Natural killer cell (primary cell): ENCODE results near the gene NUDT14. TPM values are rescaled to one million over a fixed set of nuclear protein-coding genes. Genes with fewer than 3 reads are reported as not detected.

Experiments
- ATAC-seq, 3 donors: fragments of 150-1000 bp in 2 of 3; fragments of 200-7000 bp in 1 of 3; cut with Tn5 transposase; 1 replicate in 1 of 3; 2 replicates in 2 of 3; pipeline ENCODE4 v1.10.0; 2021; ENCODE audit warnings: mild to moderate bottlenecking in 2 of 3, moderate library complexity in 2 of 3
- DNase-seq, 2 donors: peaks; one replicate each; pipeline versions ENCODE4 v3.0.0 to v3.0.0-alpha.2; 2013 to 2021; ENCODE audit warnings: mixed read lengths in 1 of 2
- H3K27ac ChIP-seq: one replicate; pipeline ENCODE4 v1.5.1; 2013; ENCODE audit warnings: mild to moderate bottlenecking, low read length
- H3K27me3 ChIP-seq: one replicate; pipeline ENCODE4 v1.6.1; 2013; ENCODE audit warnings: low read length; ENCODE audit not compliant: control insufficient read depth, insufficient read depth
- H3K36me3 ChIP-seq: one replicate; pipeline ENCODE4 v1.6.1; 2013; ENCODE audit warnings: low read length; ENCODE audit not compliant: control insufficient read depth, insufficient read depth
- H3K4me1 ChIP-seq: one replicate; pipeline ENCODE4 v1.6.1; 2013; ENCODE audit warnings: low read length; ENCODE audit not compliant: control insufficient read depth, insufficient read depth
- H3K4me3 ChIP-seq: one replicate; pipeline ENCODE4 v1.5.1; 2013; ENCODE audit warnings: low read length
- H3K9me3 ChIP-seq: one replicate; pipeline ENCODE4 v1.6.1; 2013; ENCODE audit warnings: low read length; ENCODE audit not compliant: control insufficient read depth, insufficient read depth
- H3K27ac Mint-ChIP-seq, 2 donors: one replicate each; pipeline ENCODE4 v1.8.0; 2022; ENCODE audit warnings: mild to moderate bottlenecking in 2 of 2, mixed read lengths in 2 of 2, moderate library complexity in 1 of 2
- H3K27me3 Mint-ChIP-seq, 2 donors: one replicate each; pipeline ENCODE4 v1.8.0; 2022; ENCODE audit warnings: low read depth in 2 of 2, mixed read lengths in 2 of 2
- H3K36me3 Mint-ChIP-seq: one replicate; pipeline ENCODE4 v1.8.0; 2022; ENCODE audit warnings: mixed read lengths
- H3K4me1 Mint-ChIP-seq, 2 donors: one replicate each; pipeline ENCODE4 v1.8.0; 2022; ENCODE audit warnings: mixed read lengths in 2 of 2
- H3K4me3 Mint-ChIP-seq: one replicate; pipeline ENCODE4 v1.8.0; 2022; ENCODE audit warnings: mild to moderate bottlenecking, moderate library complexity, mixed read lengths
- H3K9me3 Mint-ChIP-seq, 2 donors: one replicate each; pipeline ENCODE4 v1.8.0; 2022; ENCODE audit warnings: mixed read lengths in 2 of 2
- WGBS: methylation state at CpG from one replicate; pipeline ENCODE4 v1.1.7; 2013; ENCODE audit warnings: missing lambda C conversion rate; ENCODE audit not compliant: insufficient coverage; 5-methylcytosine and 5-hydroxymethylcytosine counted together
- intact Hi-C: fragments of 100-400 bp; cut with micrococcal nuclease; formaldehyde crosslinking; loops from one replicate; pipeline ENCODE4 v1.14.2; 2022
- total RNA-seq, 4 donors: library from RNA; stranded (reverse); fragments of 120-200 nt in 1 of 4; gene quantifications; one replicate each; pipeline versions ENCODE4 v1.2.3 to v1.2.4, GENCODE V29; 2013 to 2022
- TF ChIP-seq, protein P1 (sequence below): fragments of 200-600 bp; IDR thresholded peaks from one replicate; pipeline ENCODE4 v1.8.0; 2022; ENCODE audit warnings: antibody characterized with exemption

NUDT14 gene
- total RNA-seq, 3 donors from 2014 or later (not counting 1 experiment from before 2014, with no cell fraction given), result 16.0 to 32.9 (median 22.8) TPM

- TF ChIP-seq, protein P1, sequence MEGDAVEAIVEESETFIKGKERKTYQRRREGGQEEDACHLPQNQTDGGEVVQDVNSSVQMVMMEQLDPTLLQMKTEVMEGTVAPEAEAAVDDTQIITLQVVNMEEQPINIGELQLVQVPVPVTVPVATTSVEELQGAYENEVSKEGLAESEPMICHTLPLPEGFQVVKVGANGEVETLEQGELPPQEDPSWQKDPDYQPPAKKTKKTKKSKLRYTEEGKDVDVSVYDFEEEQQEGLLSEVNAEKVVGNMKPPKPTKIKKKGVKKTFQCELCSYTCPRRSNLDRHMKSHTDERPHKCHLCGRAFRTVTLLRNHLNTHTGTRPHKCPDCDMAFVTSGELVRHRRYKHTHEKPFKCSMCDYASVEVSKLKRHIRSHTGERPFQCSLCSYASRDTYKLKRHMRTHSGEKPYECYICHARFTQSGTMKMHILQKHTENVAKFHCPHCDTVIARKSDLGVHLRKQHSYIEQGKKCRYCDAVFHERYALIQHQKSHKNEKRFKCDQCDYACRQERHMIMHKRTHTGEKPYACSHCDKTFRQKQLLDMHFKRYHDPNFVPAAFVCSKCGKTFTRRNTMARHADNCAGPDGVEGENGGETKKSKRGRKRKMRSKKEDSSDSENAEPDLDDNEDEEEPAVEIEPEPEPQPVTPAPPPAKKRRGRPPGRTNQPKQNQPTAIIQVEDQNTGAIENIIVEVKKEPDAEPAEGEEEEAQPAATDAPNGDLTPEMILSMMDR, result no peak
- no peaks in the 10 kb centered on the region for H3K9me3 ChIP-seq
- H3K9me3 Mint-ChIP-seq, result no peaks in the 10 kb centered on the region
- no peak overlapping the region for H3K4me3 Mint-ChIP-seq
- H3K4me1 ChIP-seq, result peaks cover 6% of the 10 kb centered on the region
- no peak overlapping the region for H3K4me3 ChIP-seq
- 89% methylated on average over 37 of the region's 37 CpGs for WGBS
- ATAC-seq (no peak), DNase-seq (no peak)
- intact Hi-C loops, result no loop called here
- H3K36me3 Mint-ChIP-seq, result no peaks in the 10 kb centered on the region
- no peaks in the 10 kb centered on the region for H3K36me3 ChIP-seq
- no peak overlapping the region for H3K27ac Mint-ChIP-seq
- no peak overlapping the region for H3K27ac ChIP-seq
- no peaks in the 10 kb centered on the region for H3K27me3 ChIP-seq
- no peaks in the 10 kb centered on the region for H3K27me3 Mint-ChIP-seq
- H3K4me1 Mint-ChIP-seq, result no peaks in the 10 kb centered on the region
Observed at GRCh38 chr14:105151084-105151837, 29.9 kb downstream of the NUDT14 start.

DNA sequence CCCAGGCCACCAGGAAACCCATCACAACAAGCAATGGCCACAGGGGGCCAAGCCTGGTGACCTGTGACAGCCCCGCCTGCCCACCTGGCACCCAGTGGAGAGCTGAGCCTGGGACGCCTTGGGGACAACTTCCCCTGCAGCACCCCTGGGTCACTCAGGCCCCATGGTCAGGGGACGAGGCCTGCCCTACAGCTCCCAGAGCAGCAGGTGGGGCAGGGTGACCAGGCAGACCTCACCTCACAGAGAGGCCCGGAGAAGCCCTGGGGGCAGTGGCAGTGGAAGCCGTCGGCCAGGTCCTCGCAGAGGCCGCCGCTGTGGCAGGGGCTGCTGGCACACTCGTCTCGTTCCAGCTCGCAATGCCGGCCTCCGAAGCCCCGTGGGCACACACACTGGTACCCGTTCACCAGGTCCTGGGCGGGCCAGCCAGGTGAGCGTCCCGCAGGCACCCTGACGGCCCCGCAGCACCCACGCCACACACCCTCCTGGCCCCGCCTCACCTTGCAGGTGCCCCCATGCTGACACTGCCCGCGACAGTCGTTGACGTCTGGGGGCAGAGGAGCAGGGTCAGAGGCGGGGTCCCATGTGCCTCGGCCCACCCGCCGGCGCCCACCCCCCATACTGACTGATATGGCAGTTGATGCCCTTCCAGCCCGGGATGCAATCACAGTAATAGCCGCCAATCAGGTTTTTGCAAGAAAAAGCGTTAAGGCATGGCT lies 30.6 kb downstream of the NUDT14 start:
- no peak for DNase-seq

DNA sequence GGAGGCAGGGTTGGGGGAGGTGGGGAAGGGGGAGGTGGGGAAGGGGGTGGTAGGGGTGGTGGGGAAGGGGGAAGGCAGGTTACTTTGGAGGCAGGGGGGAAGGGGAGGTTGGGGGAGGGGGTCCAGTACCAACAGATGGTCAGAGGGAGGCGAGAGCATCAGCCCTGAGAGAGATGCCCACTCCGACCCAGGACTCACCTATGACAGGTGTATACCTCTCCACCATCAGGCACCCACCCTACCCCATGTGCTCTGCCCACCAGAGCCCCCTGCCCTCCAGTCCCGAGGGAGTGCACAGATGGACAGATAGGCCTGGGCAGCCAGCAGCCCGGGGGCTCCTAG lies 31.1 kb downstream of the NUDT14 start:
- Mint-ChIP-seq H3K36me3 (no peaks in the 10 kb centered on the region), H3K27me3 (no peaks in the 10 kb centered on the region), H3K4me1 (no peaks in the 10 kb centered on the region), H3K27ac (no peak overlapping the region), H3K9me3 (no peaks in the 10 kb centered on the region), H3K4me3 (no peak overlapping the region)
- H3K9me3 ChIP-seq, result no peaks in the 10 kb centered on the region
- WGBS, result 86% methylated on average over 4 of the region's 4 CpGs
- H3K27me3 ChIP-seq, result no peaks in the 10 kb centered on the region
- DNase-seq, result no peak
- H3K4me1 ChIP-seq, result peaks cover 6% of the 10 kb centered on the region
- ATAC-seq, result no peak
- TF ChIP-seq, protein P1, result no peak
- H3K4me3 ChIP-seq, result no peak overlapping the region
- no peaks in the 10 kb centered on the region for H3K36me3 ChIP-seq
- intact Hi-C loops, result no loop called here
- H3K27ac ChIP-seq, result no peak overlapping the region

More for the DNA sequence above, 30.6 kb downstream of the NUDT14 start:
- no peaks in the 10 kb centered on the region for H3K27me3 Mint-ChIP-seq
- intact Hi-C loops, result no loop called here
- WGBS, result 88% methylated on average over 35 of the region's 35 CpGs
- no peaks in the 10 kb centered on the region for H3K9me3 Mint-ChIP-seq
- H3K4me3 Mint-ChIP-seq, result no peak overlapping the region
- H3K4me1 Mint-ChIP-seq, result no peaks in the 10 kb centered on the region
- Histone ChIP-seq H3K4me1 (peaks cover 6% of the 10 kb centered on the region), H3K27ac (no peak overlapping the region), H3K27me3 (no peaks in the 10 kb centered on the region), H3K9me3 (no peaks in the 10 kb centered on the region), H3K36me3 (no peaks in the 10 kb centered on the region), H3K4me3 (no peak overlapping the region)
- TF ChIP-seq, protein P1, result no peak
- no peak overlapping the region for H3K27ac Mint-ChIP-seq
- ATAC-seq, result no peak
- H3K36me3 Mint-ChIP-seq, result no peaks in the 10 kb centered on the region
